Common myeloid progenitor, CD34-positive (primary cell): ENCODE results near the gene CEBPA.

Experiments used
- CTCF ChIA-PET: fragments of 350-600 bp; sonication (Branson Sonifier 250); formaldehyde crosslinking; loops from one replicate; lab custom pipeline; 2021; ENCODE audit warnings: antibody characterized with exemption; lab: Charles Lee
- POLR2A ChIA-PET: fragments of 350-600 bp; sonication (Branson Sonifier 250); formaldehyde crosslinking; loops from one replicate; lab custom pipeline; 2021; ENCODE audit warnings: antibody characterized with exemption; lab: Charles Lee
- DNase-seq, 3 donors: peaks; one replicate each; pipeline versions ENCODE4 v3.0.0 to v3.0.0-alpha.2; 2013
- H3K27ac ChIP-seq, 2 experiments: 1 replicate in 1 of 2; 2 replicates in 1 of 2; pipeline ENCODE4 v1.7.0; 2013; ENCODE audit warnings: inconsistent platforms in 2 of 2, low read length in 2 of 2, mild to moderate bottlenecking in 2 of 2, low read depth in 1 of 2, moderate library complexity in 1 of 2; ENCODE audit not compliant: severe bottlenecking in 2 of 2, insufficient read depth in 1 of 2, poor library complexity in 1 of 2
- H3K27me3 ChIP-seq, 5 experiments: replicated peaks in 2 of 5; 1 replicate in 3 of 5; 2 replicates in 2 of 5; pipeline versions ENCODE4 v1.6.1 to v1.7.0; 2013; ENCODE audit warnings: low read length in 4 of 5, mild to moderate bottlenecking in 2 of 5, moderate library complexity in 2 of 5, inconsistent platforms in 1 of 5; ENCODE audit not compliant: insufficient read depth in 5 of 5, control insufficient read depth in 4 of 5
- H3K36me3 ChIP-seq, 4 experiments: 1 replicate in 2 of 4; 2 replicates in 2 of 4; pipeline versions ENCODE4 v1.6.1 to v1.7.0; 2013; ENCODE audit warnings: low read length in 3 of 4, control low read depth in 1 of 4, mild to moderate bottlenecking in 1 of 4; ENCODE audit not compliant: control insufficient read depth in 4 of 4, insufficient read depth in 4 of 4
- H3K4me1 ChIP-seq, 4 experiments: 1 replicate in 3 of 4; 2 replicates in 1 of 4; pipeline versions ENCODE4 v1.6.1 to v1.7.1; 2013; ENCODE audit warnings: low read length in 3 of 4, mild to moderate bottlenecking in 3 of 4, control low read depth in 1 of 4, inconsistent platforms in 1 of 4, moderate library complexity in 1 of 4; ENCODE audit not compliant: control insufficient read depth in 4 of 4, insufficient read depth in 4 of 4; ENCODE audit errors: control extremely low read depth in 1 of 4
- H3K4me3 ChIP-seq, 7 experiments: 1 replicate in 4 of 7; 2 replicates in 3 of 7; pipeline versions ENCODE4 v1.5.1 to v1.7.0; 2013; ENCODE audit warnings: mild to moderate bottlenecking in 7 of 7, low read length in 6 of 7, moderate library complexity in 6 of 7, inconsistent platforms in 2 of 7, low read depth in 2 of 7, control low read depth in 1 of 7; ENCODE audit not compliant: insufficient read depth in 4 of 7, control insufficient read depth in 1 of 7; ENCODE audit errors: extremely low read depth in 1 of 7
- H3K9me3 ChIP-seq, 5 experiments: 1 replicate in 4 of 5; 2 replicates in 1 of 5; pipeline versions ENCODE4 v1.6.1 to v1.7.1; 2013; ENCODE audit warnings: low read length in 4 of 5, mild to moderate bottlenecking in 2 of 5, inconsistent platforms in 1 of 5, low read depth in 1 of 5, moderate library complexity in 1 of 5; ENCODE audit not compliant: control insufficient read depth in 4 of 5, insufficient read depth in 2 of 5; ENCODE audit errors: control extremely low read depth in 1 of 5
- WGBS: methylation state at CpG from one replicate; pipeline ENCODE4 v1.1.5; 2013; ENCODE audit not compliant: insufficient coverage; 5-methylcytosine and 5-hydroxymethylcytosine counted together

The CEBPA gene

GRCh38 chr19:33309826-33310225, 7.5 kb upstream of the CEBPA start:
- CTCF ChIA-PET: no interaction called here
- no peak for DNase-seq

GRCh38 chr19:33306853-33307792, 4.8 kb upstream of the CEBPA start:
- Histone ChIP-seq H3K9me3 (peaks cover 0 to 3% (median 0%) of the 10 kb centered on the region in 5 experiments), H3K27ac (no peak overlapping the region), H3K4me3 (no peak overlapping the region), H3K4me1 (peaks cover 3 to 32% (median 19%) of the 10 kb centered on the region in 4 experiments), H3K27me3 (no peaks in the 10 kb centered on the region), H3K36me3 (no peaks in the 10 kb centered on the region)
- DNase-seq: no peak
- 92% methylated on average over 9 of the region's 12 CpGs for whole genome bisulfite sequencing
- ChIA-PET POLR2A (no interaction called here), CTCF (interaction anchor here (1.3 to 15.8 kb wide), 2 partner anchors 51 to 99 kb away, joined by 3 to 125 read pairs; no protein-coding TSS in a partner anchor)

More at GRCh38 chr19:33309826-33310225, 7.5 kb upstream of the CEBPA start:
- H3K4me3 ChIP-seq: no peak overlapping the region
- peaks cover 0 to 6% (median 0%) of the 10 kb centered on the region in 5 experiments for H3K9me3 ChIP-seq
- 79% methylated on average over 9 of the region's 10 CpGs for WGBS
- no peak overlapping the region for H3K27ac ChIP-seq
- no peaks in the 10 kb centered on the region for H3K27me3 ChIP-seq
- POLR2A ChIA-PET: no interaction called here
- H3K4me1 ChIP-seq: peaks cover 0 to 13% (median under 1%) of the 10 kb centered on the region in 4 experiments
- H3K36me3 ChIP-seq: no peaks in the 10 kb centered on the region

GRCh38 chr19:33306191-33306590, 3.9 kb upstream of the CEBPA start:
- Histone ChIP-seq H3K27ac (no peak overlapping the region), H3K36me3 (no peaks in the 10 kb centered on the region), H3K4me3 (no peak overlapping the region), H3K9me3 (peaks cover 0 to 3% (median 0%) of the 10 kb centered on the region in 5 experiments), H3K4me1 (peaks cover 3 to 35% (median 22%) of the 10 kb centered on the region in 4 experiments), H3K27me3 (no peaks in the 10 kb centered on the region)
- CTCF ChIA-PET: interaction anchor here (0.9 to 15.8 kb wide), 5 partner anchors 8 to 100 kb away, joined by 3 to 125 read pairs (median 3); no protein-coding TSS in a partner anchor
- WGBS: 73% methylated on average over 5 of the region's 5 CpGs
- POLR2A ChIA-PET: no interaction called here
- DNase-seq: no peak

GRCh38 chr19:33304760-33305647, 2.7 kb upstream of the CEBPA start:
- Histone ChIP-seq H3K4me1 (peaks cover 3 to 47% (median 34%) of the 10 kb centered on the region in 4 experiments), H3K9me3 (peaks cover 0 to 3% (median 0%) of the 10 kb centered on the region in 5 experiments), H3K4me3 (peak overlapping the region in 1 of 7 experiments; percentile 89), H3K36me3 (peaks cover 0 to 2% (median 0%) of the 10 kb centered on the region in 4 experiments), H3K27me3 (no peaks in the 10 kb centered on the region), H3K27ac (no peak overlapping the region)
- ChIA-PET CTCF (interaction anchor here (0.9 to 15.8 kb wide), 5 partner anchors 9 to 69 kb away, joined by 3 to 125 read pairs (median 3); partner anchors contain the start of gene CEBPG), POLR2A (interaction anchor here (4.4 kb wide), 1 partner anchor 44 kb away, joined by 45 read pairs; no protein-coding TSS in a partner anchor)
- DNase-seq: peak; percentile 33 to 46 (median 38)
- 90% methylated on average over 11 of the region's 12 CpGs for WGBS

GRCh38 chr19:33304371-33304759, 2.0 kb upstream of the CEBPA start:
- Histone ChIP-seq H3K4me3 (peak overlapping the region in 4 of 7 experiments; percentile 69 to 89 (median 78)), H3K4me1 (peaks cover 5 to 53% (median 40%) of the 10 kb centered on the region in 4 experiments), H3K9me3 (peaks cover 0 to 3% (median 0%) of the 10 kb centered on the region in 5 experiments), H3K27me3 (no peaks in the 10 kb centered on the region), H3K27ac (no peak overlapping the region), H3K36me3 (peaks cover 0 to 7% (median 0%) of the 10 kb centered on the region in 4 experiments)
- 48% methylated on average over 9 of the region's 13 CpGs for WGBS
- DNase-seq: no peak
- POLR2A ChIA-PET: interaction anchor here (4.4 to 4.6 kb wide), 2 partner anchors 44 to 69 kb away, joined by 31 to 45 read pairs; partner anchors contain the start of gene CEBPG
- CTCF ChIA-PET: interaction anchor here (0.7 to 15.8 kb wide), 8 partner anchors 9 to 70 kb away, joined by 3 to 125 read pairs (median 8); partner anchors contain the start of gene CEBPG

- peak overlapping the region; percentile 1 to 89 (median 74) for H3K4me3 ChIP-seq
- no peak overlapping the region for H3K27ac ChIP-seq
- 2% methylated on average over 33 of the region's 33 CpGs for WGBS
- CTCF ChIA-PET: interaction anchor here (0.7 to 15.8 kb wide), 11 partner anchors 9 to 114 kb away, joined by 3 to 125 read pairs (median 6); partner anchors contain the start of gene CEBPG
- POLR2A ChIA-PET: interaction anchor here (4.4 to 4.6 kb wide), 2 partner anchors 43 to 70 kb away, joined by 31 to 45 read pairs; partner anchors contain the start of gene CEBPG
- H3K4me1 ChIP-seq: peaks cover 5 to 58% (median 45%) of the 10 kb centered on the region in 4 experiments
- no peaks in the 10 kb centered on the region for H3K27me3 ChIP-seq
- DNase-seq: peak in 2 of 3 donors; percentile 54 to 62
- H3K36me3 ChIP-seq: peaks cover 0 to 12% (median 0%) of the 10 kb centered on the region in 4 experiments
- H3K9me3 ChIP-seq: peaks cover 0 to 3% (median 0%) of the 10 kb centered on the region in 5 experiments
Measured at GRCh38 chr19:33303791-33304345, 1.5 kb upstream of the CEBPA start.
